Karpas-422 (cell line): ENCODE measurements around the gene IGSF21. TPM values are rescaled to one million over a fixed set of nuclear protein-coding genes. Genes with fewer than 3 reads are reported as not detected.
"Not testable (repeated sequence)": the region's sequence is repeated elsewhere in the genome, so short reads cannot be mapped to it uniquely, and the experiment has no call there.

Experiments used
- DNase-seq: peaks from one replicate; pipeline ENCODE4 v3.0.0-alpha.2; 2015
- H2AFZ ChIP-seq: fragments of 200-600 bp; sonication (generic); 2 replicates; pipeline ENCODE4 v1.6.1; 2014; ENCODE audit warnings: antibody characterized with exemption, low read length, mixed read lengths
- H3K27ac ChIP-seq: fragments of 200-600 bp; sonication (generic); 2 replicates; pipeline ENCODE4 v1.5.1; 2014; ENCODE audit warnings: mild to moderate bottlenecking, low read length, moderate library complexity
- H3K27me3 ChIP-seq: fragments of 200-600 bp; sonication (generic); 2 replicates; pipeline ENCODE4 v1.6.1; 2014; ENCODE audit warnings: low read length, mixed read lengths
- H3K36me3 ChIP-seq: fragments of 200-600 bp; sonication (generic); 2 replicates; pipeline ENCODE4 v1.6.1; 2014; ENCODE audit warnings: low read length, mixed read lengths; ENCODE audit not compliant: insufficient read depth
- H3K4me1 ChIP-seq: fragments of 200-600 bp; sonication (generic); 2 replicates; pipeline ENCODE4 v1.6.1; 2014; ENCODE audit warnings: mild to moderate bottlenecking, low read length, mixed read lengths
- H3K4me2 ChIP-seq: fragments of 200-600 bp; sonication (generic); 2 replicates; pipeline ENCODE4 v1.6.1; 2014; ENCODE audit warnings: low read length, low read depth, mild to moderate bottlenecking; ENCODE audit not compliant: poor library complexity, severe bottlenecking
- H3K4me3 ChIP-seq: fragments of 200-600 bp; sonication (generic); 2 replicates; pipeline ENCODE4 v1.5.1; 2014; ENCODE audit warnings: mild to moderate bottlenecking, antibody characterized with exemption, low read length, mixed read lengths
- H3K79me2 ChIP-seq: fragments of 200-600 bp; sonication (generic); 2 replicates; pipeline ENCODE4 v1.6.1; 2014; ENCODE audit warnings: mild to moderate bottlenecking, low read length, mixed read lengths
- H3K9ac ChIP-seq: fragments of 200-600 bp; sonication (generic); 2 replicates; pipeline ENCODE4 v1.6.0; 2014; ENCODE audit warnings: low read length
- H3K9me2 ChIP-seq: fragments of 200-600 bp; sonication (generic), shearing (Covaris generic); replicated peaks from 2 replicates; pipeline ENCODE4 v1.6.0; 2014; ENCODE audit warnings: mild to moderate bottlenecking, low read length, moderate library complexity; ENCODE audit not compliant: insufficient read depth
- H3K9me3 ChIP-seq: fragments of 300-700, 200-600 bp; sonication (generic); 2 replicates; pipeline ENCODE4 v1.6.1; 2014; ENCODE audit warnings: low read length, mixed read lengths
- H4K20me1 ChIP-seq: fragments of 200-600 bp; sonication (generic); 2 replicates; pipeline ENCODE4 v1.6.1; 2014; ENCODE audit warnings: mild to moderate bottlenecking, antibody characterized with exemption, low read length, low read depth; ENCODE audit not compliant: insufficient read depth
- total RNA-seq: library from RNA; depleted of rRNA; stranded (reverse); fragments of >200 nt; shearing (Covaris generic); gene quantifications from 2 replicates; pipeline ENCODE4 v1.2.3, GENCODE V29; 2014; ENCODE audit warnings: low replicate concordance

Gene IGSF21
- total RNA-seq, 1 experiment from 2014 or later = 0.26 TPM

GRCh38 chr1:18363436-18363835 lies 255.8 kb downstream of the IGSF21 start:
- no peaks in the 10 kb centered on the region for H3K4me1 ChIP-seq

GRCh38 chr1:18365099-18365705 lies 257.6 kb downstream of the IGSF21 start:
- Histone ChIP-seq H3K27ac (no peak overlapping the region), H3K27me3 (no peaks in the 10 kb centered on the region), H3K4me2 (no peak overlapping the region), H3K4me3 (no peak overlapping the region), H4K20me1 (no peaks in the 10 kb centered on the region), H3K9me3 (no peaks in the 10 kb centered on the region), H2AFZ (no peak overlapping the region), H3K4me1 (no peaks in the 10 kb centered on the region), H3K79me2 (no peaks in the 10 kb centered on the region), H3K36me3 (no peaks in the 10 kb centered on the region), H3K9ac (no peak overlapping the region), H3K9me2 (no peaks in the 10 kb centered on the region)
- no peak for DNase-seq

More at GRCh38 chr1:18363436-18363835, 255.8 kb downstream of the IGSF21 start:
- Histone ChIP-seq H3K9me2 (no peaks in the 10 kb centered on the region), H3K9ac (no peak overlapping the region), H3K4me3 (no peak overlapping the region), H2AFZ (no peak overlapping the region), H3K4me2 (no peak overlapping the region), H3K27me3 (no peaks in the 10 kb centered on the region), H3K36me3 (no peaks in the 10 kb centered on the region), H4K20me1 (no peaks in the 10 kb centered on the region), H3K9me3 (no peaks in the 10 kb centered on the region), H3K79me2 (no peaks in the 10 kb centered on the region), H3K27ac (no peak overlapping the region)
- no peak for DNase-seq

DNA sequence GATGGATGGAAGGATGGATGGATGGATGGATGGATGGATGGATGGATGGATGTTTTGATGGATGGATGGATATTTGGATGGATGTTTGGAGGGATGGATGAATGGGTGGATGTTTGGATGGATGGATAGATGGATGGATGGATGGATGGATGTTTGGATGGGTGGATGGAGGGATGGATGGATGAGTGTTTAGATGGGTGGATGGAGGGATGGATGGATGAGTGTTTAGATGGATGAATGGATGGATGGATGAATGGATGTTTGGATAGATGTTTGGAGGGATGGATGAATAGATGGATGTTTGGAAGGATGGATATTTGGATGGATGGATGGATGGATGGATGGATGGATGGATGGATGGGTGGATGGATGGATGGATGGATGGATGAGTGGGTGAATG lies 264.9 kb downstream of the IGSF21 start:
- not testable (repeated sequence) for H3K79me2 ChIP-seq, DNase-seq, H2AFZ ChIP-seq, H3K4me2 ChIP-seq, H3K36me3 ChIP-seq, H3K4me1 ChIP-seq, H3K9me2 ChIP-seq, H3K9ac ChIP-seq, H3K27ac ChIP-seq, H3K4me3 ChIP-seq, H3K27me3 ChIP-seq, H3K9me3 ChIP-seq, H4K20me1 ChIP-seq

DNA sequence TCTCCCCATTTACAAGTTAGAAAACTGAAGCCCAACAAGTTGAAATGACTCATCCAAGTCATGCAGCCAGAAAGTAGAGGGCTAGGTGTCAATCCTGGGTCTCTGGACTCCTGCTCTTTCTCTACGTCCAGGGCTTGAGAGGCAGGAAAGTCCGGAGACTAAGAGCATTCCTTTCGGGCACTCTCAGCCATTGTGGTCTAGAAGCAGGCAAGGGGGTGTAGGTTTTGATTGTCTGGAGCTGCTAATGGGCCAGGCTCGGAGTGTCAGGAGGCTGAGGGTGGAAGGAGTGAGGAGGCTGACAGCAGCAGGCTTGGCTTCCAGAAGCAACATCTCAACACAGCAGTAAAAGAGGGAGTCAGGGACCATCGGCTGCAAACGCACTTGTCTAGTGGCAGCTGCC lies 265.6 kb downstream of the IGSF21 start:
- no peaks in the 10 kb centered on the region for H4K20me1 ChIP-seq
- no peaks in the 10 kb centered on the region for H3K9me3 ChIP-seq
- no peak for DNase-seq
- H3K79me2 ChIP-seq = no peaks in the 10 kb centered on the region
- no peak overlapping the region for H3K4me3 ChIP-seq
- H3K27ac ChIP-seq = no peak overlapping the region
- no peaks in the 10 kb centered on the region for H3K4me1 ChIP-seq
- H3K9me2 ChIP-seq = no peaks in the 10 kb centered on the region
- H3K9ac ChIP-seq = no peak overlapping the region
- H3K36me3 ChIP-seq = no peaks in the 10 kb centered on the region
- H3K4me2 ChIP-seq = no peak overlapping the region
- no peak overlapping the region for H2AFZ ChIP-seq
- no peaks in the 10 kb centered on the region for H3K27me3 ChIP-seq

DNA sequence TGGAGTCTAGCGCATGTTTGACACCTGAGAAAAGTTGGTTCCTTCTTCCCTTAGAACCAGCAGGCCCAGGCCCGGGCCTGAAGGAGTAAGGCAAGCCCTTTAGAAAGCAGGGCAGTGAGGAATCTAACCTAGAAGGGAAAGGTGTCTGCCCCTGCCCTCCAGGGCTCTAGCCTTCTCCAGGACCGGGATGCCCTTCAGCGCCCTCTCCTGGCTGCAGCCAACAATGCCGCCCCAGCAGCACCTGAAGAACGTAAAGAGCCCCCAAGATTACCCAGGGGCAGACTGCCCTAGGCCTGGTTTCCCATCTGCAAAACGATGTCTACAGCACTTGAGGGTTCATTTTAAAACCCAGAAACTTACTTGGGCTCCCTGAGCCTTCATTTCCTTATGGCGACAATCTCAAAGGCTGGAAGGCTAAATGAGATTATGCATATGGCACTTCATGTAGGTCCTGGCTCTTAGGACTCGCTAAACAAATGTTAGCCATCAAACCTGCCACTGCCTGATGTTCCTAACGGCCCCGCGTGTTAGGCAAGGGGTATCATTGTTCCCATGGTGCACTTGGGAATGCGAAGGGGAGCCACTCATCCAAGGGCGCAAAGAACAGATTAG lies 266.4 kb downstream of the IGSF21 start:
- Histone ChIP-seq H4K20me1 (no peaks in the 10 kb centered on the region), H3K9ac (no peak overlapping the region), H3K9me3 (no peaks in the 10 kb centered on the region), H3K4me1 (no peaks in the 10 kb centered on the region), H2AFZ (no peak overlapping the region), H3K9me2 (no peaks in the 10 kb centered on the region), H3K79me2 (no peaks in the 10 kb centered on the region), H3K27me3 (no peaks in the 10 kb centered on the region), H3K36me3 (no peaks in the 10 kb centered on the region), H3K27ac (no peak overlapping the region), H3K4me3 (no peak overlapping the region), H3K4me2 (no peak overlapping the region)
- peak; percentile 82 for DNase-seq

GRCh38 chr1:18376661-18377060 lies 269.1 kb downstream of the IGSF21 start:
- no peaks in the 10 kb centered on the region for H3K36me3 ChIP-seq
- no peak overlapping the region for H3K4me3 ChIP-seq
- H3K27me3 ChIP-seq = no peaks in the 10 kb centered on the region
- H3K9me2 ChIP-seq = no peaks in the 10 kb centered on the region
- no peak overlapping the region for H3K4me2 ChIP-seq
- no peak overlapping the region for H2AFZ ChIP-seq
- H4K20me1 ChIP-seq = no peaks in the 10 kb centered on the region
- no peak overlapping the region for H3K27ac ChIP-seq
- no peaks in the 10 kb centered on the region for H3K9me3 ChIP-seq
- no peaks in the 10 kb centered on the region for H3K79me2 ChIP-seq
- no peaks in the 10 kb centered on the region for H3K4me1 ChIP-seq
- no peak overlapping the region for H3K9ac ChIP-seq
- DNase-seq = no peak

- H3K9me2 ChIP-seq = no peaks in the 10 kb centered on the region
- H3K9ac ChIP-seq = no peak overlapping the region
- no peaks in the 10 kb centered on the region for H3K9me3 ChIP-seq
- no peaks in the 10 kb centered on the region for H3K36me3 ChIP-seq
- no peaks in the 10 kb centered on the region; the same call in 1 of the 2 replicates for H3K4me1 ChIP-seq
- no peaks in the 10 kb centered on the region for H3K79me2 ChIP-seq
- H2AFZ ChIP-seq = no peak overlapping the region
- H3K4me3 ChIP-seq = no peak overlapping the region
- no peak for DNase-seq
- no peak overlapping the region for H3K27ac ChIP-seq
- no peaks in the 10 kb centered on the region for H3K27me3 ChIP-seq
- H3K4me2 ChIP-seq = no peak overlapping the region
- H4K20me1 ChIP-seq = no peaks in the 10 kb centered on the region
Observed at GRCh38 chr1:18380288-18380687, 272.7 kb downstream of the IGSF21 start.

DNA sequence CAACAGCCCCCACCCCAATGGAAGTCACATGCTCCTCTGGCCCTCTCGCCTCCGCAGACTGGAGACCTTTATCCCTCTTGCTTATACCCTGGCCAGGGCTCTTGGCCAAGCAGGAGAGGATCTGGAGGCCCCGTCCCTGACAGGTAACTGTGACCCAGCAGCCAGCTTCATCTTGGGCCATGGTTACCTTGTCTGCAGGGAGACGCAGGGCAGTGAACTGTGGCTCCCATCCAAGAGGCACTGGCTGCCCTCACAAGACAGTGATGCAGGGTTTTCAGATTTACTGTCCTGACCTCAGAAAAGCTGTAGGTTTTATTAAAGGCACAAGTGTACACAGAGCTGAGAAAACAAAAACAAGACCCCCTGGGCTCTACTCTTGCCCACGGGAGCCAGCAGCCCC lies 276.5 kb downstream of the IGSF21 start:
- H3K9ac ChIP-seq = no peak overlapping the region
- no peaks in the 10 kb centered on the region for H3K9me2 ChIP-seq
- H3K4me1 ChIP-seq = peaks cover 29% of the 10 kb centered on the region
- no peaks in the 10 kb centered on the region for H3K9me3 ChIP-seq
- no peak overlapping the region for H2AFZ ChIP-seq
- no peak overlapping the region for H3K27ac ChIP-seq
- H4K20me1 ChIP-seq = no peaks in the 10 kb centered on the region
- H3K36me3 ChIP-seq = no peaks in the 10 kb centered on the region
- H3K4me3 ChIP-seq = no peak overlapping the region
- no peak overlapping the region for H3K4me2 ChIP-seq
- H3K27me3 ChIP-seq = no peaks in the 10 kb centered on the region; the same call in 1 of the 2 replicates
- H3K79me2 ChIP-seq = no peaks in the 10 kb centered on the region
- DNase-seq = no peak
